Body of pancreas (tissue), 4 donors: Measurements from ENCODE around the gene RRAGB. TPM values are rescaled to one million over a fixed set of nuclear protein-coding genes. Genes with fewer than 3 reads are reported as not detected.
"Not testable (repeated sequence)": the region's sequence is repeated elsewhere in the genome, so short reads cannot be mapped to it uniquely, and the experiment has no call there.

Source experiments
- ATAC-seq: fragments of 150-250 bp; one replicate; pipeline ENCODE4 v1.9.1; 2016
- DNase-seq, 4 donors: peaks; one replicate each; pipeline ENCODE4 v3.0.0-alpha.2; 2019
- H3K27ac ChIP-seq, 4 donors: fragments of 200-600 bp; sonication (generic); 1 replicate in 3 of 4; 2 replicates in 1 of 4; pipeline versions ENCODE4 v1.5.1 to v1.6.1; 2016 to 2019; ENCODE audit warnings: mild to moderate bottlenecking in 1 of 4, mixed read lengths in 1 of 4, moderate library complexity in 1 of 4
- H3K27me3 ChIP-seq, 2 donors: fragments of 200-600 bp; sonication (generic); one replicate each; pipeline ENCODE4 v1.6.0; 2016; ENCODE audit warnings: mild to moderate bottlenecking in 1 of 2
- H3K36me3 ChIP-seq, 2 donors: fragments of 200-600 bp; sonication (generic); replicated peaks in 1 of 2; 2 replicates each; pipeline ENCODE4 v1.5.1; 2016; ENCODE audit warnings: low read depth in 2 of 2; ENCODE audit not compliant: insufficient read depth in 1 of 2
- H3K4me1 ChIP-seq: fragments of 200-600 bp; sonication (generic); one replicate; pipeline ENCODE4 v1.6.0; 2016
- H3K4me3 ChIP-seq, 2 donors: fragments of 200-600 bp; sonication (generic); 1 replicate in 1 of 2; 2 replicates in 1 of 2; pipeline ENCODE4 v1.5.1; 2016 to 2019
- H3K9me3 ChIP-seq, 3 donors: fragments of 200-600 bp; sonication (generic); 1 replicate in 2 of 3; 2 replicates in 1 of 3; pipeline ENCODE4 v1.5.1; 2016
- CTCF ChIP-seq, 7 experiments: fragments of 450-650 bp in 4 of 7; fragments of 200-600 bp in 3 of 7; sonication (generic) in 3 of 7; IDR thresholded peaks; one replicate each; pipeline ENCODE4 v1.5.1; 2016 to 2019; ENCODE audit warnings: antibody characterized with exemption in 7 of 7
- POLR2A ChIP-seq, 3 donors: fragments of 450-650 bp; IDR thresholded peaks; one replicate each; pipeline ENCODE4 v1.6.1; 2016; ENCODE audit warnings: antibody characterized with exemption in 3 of 3, mild to moderate bottlenecking in 2 of 3
- WGBS, 2 donors: methylation state at CpG; one replicate each; pipeline ENCODE4 v1.1.5; 2017; 5-methylcytosine and 5-hydroxymethylcytosine counted together
- intact Hi-C: fragments of 100-400 bp; cut with DNase I; formaldehyde crosslinking; loops from one replicate; pipeline ENCODE4 v1.15.1; 2023
- total RNA-seq, 2 donors: library from RNA; depleted of rRNA; stranded (reverse); fragments of >200 nt; gene quantifications; one replicate each; pipeline ENCODE4 v1.1.0, GENCODE V29; 2016

The RRAGB gene
- total RNA-seq, 2 donors from 2014 or later = 5.9 to 11.9 TPM

- no peaks in the 10 kb centered on the region for H3K36me3 ChIP-seq
- no peaks in the 10 kb centered on the region for H3K9me3 ChIP-seq
- H3K4me1 ChIP-seq = no peaks in the 10 kb centered on the region
- H3K27ac ChIP-seq = no peak overlapping the region
- ATAC-seq (no peak), DNase-seq (no peak)
- no peak overlapping the region for H3K4me3 ChIP-seq
- intact Hi-C loops = no loop called here
- no peaks in the 10 kb centered on the region for H3K27me3 ChIP-seq
- no peak for TF ChIP-seq CTCF (IDR thresholded peaks at IDR 0.05)
- TF ChIP-seq POLR2A (IDR thresholded peaks at IDR 0.05) = no peak
- 89 to 100% methylated on average over 1 of the region's 1 CpG for WGBS, 2 donors
Measured at GRCh38 chrX:55759478-55759877, 41.9 kb downstream of the RRAGB start.

- Histone ChIP-seq H3K27me3 (no peaks in the 10 kb centered on the region), H3K27ac (no peak overlapping the region), H3K9me3 (no peaks in the 10 kb centered on the region), H3K36me3 (no peaks in the 10 kb centered on the region), H3K4me3 (no peak overlapping the region), H3K4me1 (no peaks in the 10 kb centered on the region)
- WGBS, 2 donors = 86% methylated on average over 1 of the region's 1 CpG
- intact Hi-C loops = no loop called here
- DNase-seq (no peak), ATAC-seq (no peak)
- TF ChIP-seq POLR2A (IDR thresholded peaks at IDR 0.05) (no peak), CTCF (IDR thresholded peaks at IDR 0.05) (no peak)
Measured at GRCh38 chrX:55767100-55767499, 49.6 kb downstream of the RRAGB start.

GRCh38 chrX:55774419-55774818 is 56.9 kb downstream of the RRAGB start:
- H3K36me3 ChIP-seq, H3K27me3 ChIP-seq, H3K4me3 ChIP-seq, intact Hi-C loops, DNase-seq, H3K4me1 ChIP-seq, ATAC-seq, H3K9me3 ChIP-seq, H3K27ac ChIP-seq: not testable (repeated sequence)
- WGBS, 2 donors = 44 to 70% methylated on average over 2 to 4 of the region's 6 CpGs

- intact Hi-C loops = no loop called here
- DNase-seq (no peak), ATAC-seq (no peak)
- Histone ChIP-seq H3K27me3 (no peaks in the 10 kb centered on the region), H3K4me3 (no peak overlapping the region), H3K36me3 (no peaks in the 10 kb centered on the region), H3K4me1 (no peaks in the 10 kb centered on the region), H3K27ac (no peak overlapping the region), H3K9me3 (no peaks in the 10 kb centered on the region)
- 81 to 100% methylated on average over 2 of the region's 2 CpGs for WGBS, 2 donors
- TF ChIP-seq POLR2A (IDR thresholded peaks at IDR 0.05) = no peak
Measured at GRCh38 chrX:55777596-55777995, 60.0 kb downstream of the RRAGB start.

GRCh38 chrX:55778322-55778721 is 60.8 kb downstream of the RRAGB start:
- Histone ChIP-seq H3K27me3 (no peaks in the 10 kb centered on the region), H3K36me3 (no peaks in the 10 kb centered on the region), H3K4me1 (no peaks in the 10 kb centered on the region), H3K27ac (no peak overlapping the region), H3K9me3 (no peaks in the 10 kb centered on the region), H3K4me3 (no peak overlapping the region)
- DNase-seq = no peak
- no peak for ATAC-seq
- TF ChIP-seq POLR2A (IDR thresholded peaks at IDR 0.05) (no peak), CTCF (IDR thresholded peaks at IDR 0.05) (no peak)
- intact Hi-C loops = no loop called here

- DNase-seq (no peak), ATAC-seq (no peak)
- Histone ChIP-seq H3K27ac (no peak overlapping the region), H3K9me3 (no peaks in the 10 kb centered on the region), H3K27me3 (no peaks in the 10 kb centered on the region), H3K4me1 (no peaks in the 10 kb centered on the region), H3K36me3 (no peaks in the 10 kb centered on the region), H3K4me3 (no peak overlapping the region)
- intact Hi-C loops = no loop called here
- TF ChIP-seq CTCF (IDR thresholded peaks at IDR 0.05) = no peak
- TF ChIP-seq POLR2A (IDR thresholded peaks at IDR 0.05) = no peak
- 49 to 77% methylated on average over 3 of the region's 3 CpGs for WGBS, 2 donors
Measured at GRCh38 chrX:55783723-55784122, 66.2 kb downstream of the RRAGB start.
